ENCODE results near the gene ADO.

DNA sequence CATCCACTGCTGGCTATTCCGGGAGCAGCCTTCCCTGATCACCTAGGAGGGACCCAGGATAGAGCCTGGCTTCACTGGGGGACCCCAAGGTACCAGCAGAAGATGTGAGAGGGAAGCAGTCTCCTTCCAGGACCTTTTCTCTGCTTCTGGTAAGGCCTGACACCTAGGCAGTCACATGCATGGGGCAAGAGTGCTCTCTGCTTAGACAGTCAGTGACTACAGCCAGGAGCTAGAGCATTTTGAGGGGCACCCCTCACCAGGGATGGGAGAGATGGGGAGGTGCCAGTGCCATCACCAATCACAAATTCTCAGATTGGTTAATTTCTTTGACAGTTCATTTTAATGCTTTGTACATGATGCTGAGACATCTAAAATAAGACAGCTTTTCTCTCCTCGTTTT is 13.9 kb upstream of the ADO start:
- TF ChIP-seq GATA2 (IDR thresholded peaks at IDR 0.05; ENCODE audit: low read depth, low read length) (no peak), GATA3 (IDR thresholded peaks at IDR 0.05; ENCODE audit: low read depth, low read length) (no peak)
